ENCODE results near the gene ADGRF3.

- TF ChIP-seq CTCF (IDR thresholded peaks at IDR 0.05; ENCODE audit: low read length) = no peak
- no peak for TF ChIP-seq EZH2 (IDR thresholded peaks at IDR 0.05; ENCODE audit: borderline replicate concordance, low read length)
These were observed 6.3 kb upstream of the ADGRF3 start for GRCh38 chr2:26352892-26353291.

Data from OCI-LY1 (cell line).